HG02981 (cell line): Measurements from ENCODE around the gene PRKCE.
"Not testable (repeated sequence)": the region's sequence is repeated elsewhere in the genome, so short reads cannot be mapped to it uniquely, and the experiment has no call there.

Experiments
- ATAC-seq: cut with Tn5 transposase; IDR thresholded peaks from one replicate; pipeline ENCODE4 v1.9.1; 2021; ENCODE audit warnings: mild to moderate bottlenecking, moderate library complexity; ENCODE audit not compliant: unreplicated experiment

Gene PRKCE

DNA sequence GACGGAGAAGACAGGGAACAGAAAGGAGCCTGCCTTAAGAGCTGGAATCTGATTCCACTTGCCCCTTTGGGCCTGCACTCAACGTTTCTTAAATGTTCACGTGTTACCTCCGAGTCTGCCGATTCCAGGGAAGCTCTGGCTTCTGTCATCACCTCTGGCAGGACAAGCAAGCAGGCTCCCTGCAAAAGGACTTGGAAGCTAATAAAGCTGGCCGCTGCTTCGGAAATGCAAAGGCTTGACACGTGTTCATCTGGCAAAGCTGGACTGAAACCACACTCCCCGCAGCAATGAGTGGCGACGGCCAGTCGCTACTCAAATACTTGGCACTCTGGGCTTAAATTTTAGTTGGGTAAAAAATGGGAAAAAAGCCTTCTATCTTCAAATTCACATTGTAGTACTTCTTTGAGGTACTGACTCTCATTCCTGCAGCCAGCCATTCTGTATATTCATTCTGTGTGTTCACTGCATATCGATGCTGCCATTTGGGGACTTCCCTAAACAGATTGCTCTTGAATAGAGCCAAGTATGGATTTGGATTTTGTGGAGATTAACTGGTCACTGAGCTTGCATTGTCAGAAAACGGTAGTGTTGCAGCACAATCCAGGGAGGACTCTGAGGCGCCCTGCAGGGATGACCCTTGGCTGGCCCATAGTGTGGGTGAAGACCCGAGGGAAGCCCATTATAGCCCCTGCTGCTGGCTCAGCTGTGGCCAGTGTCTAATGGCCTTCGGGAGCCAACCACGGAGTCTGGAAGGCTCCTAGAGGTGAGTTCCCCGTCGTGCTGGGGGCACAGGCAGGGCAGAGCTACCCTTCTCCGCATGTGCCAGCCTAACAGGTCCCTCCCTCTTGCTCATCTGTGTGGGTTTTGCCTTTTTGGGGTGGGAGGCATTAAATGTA is 231.5 kb downstream of the PRKCE start:
- ATAC-seq, result no peak

DNA sequence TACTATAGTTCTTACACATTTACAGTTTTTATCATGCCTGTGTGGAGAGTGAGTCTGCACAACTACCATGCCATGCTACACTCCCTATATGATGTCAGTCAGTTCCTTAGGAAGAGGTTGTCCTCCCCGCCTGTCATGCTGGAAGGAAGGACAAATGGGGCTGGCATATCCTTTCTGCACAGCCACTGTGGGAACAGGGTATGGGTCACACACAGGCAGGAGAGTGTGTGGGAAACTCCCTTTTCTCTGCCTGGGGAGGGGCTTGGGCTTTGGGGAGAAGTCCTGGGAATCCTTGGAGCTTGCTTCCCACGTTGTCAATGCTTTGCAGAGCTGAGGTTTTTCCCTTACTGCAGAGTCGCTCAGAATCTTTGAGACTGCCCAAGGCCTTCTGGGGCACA is 232.1 kb downstream of the PRKCE start:
- ATAC-seq, result no peak

- no peak for ATAC-seq
These were observed 232.7 kb downstream of the PRKCE start for GRCh38 chr2:45884126-45884525.

- ATAC-seq, result no peak
These were observed 233.7 kb downstream of the PRKCE start for GRCh38 chr2:45885171-45885621.

DNA sequence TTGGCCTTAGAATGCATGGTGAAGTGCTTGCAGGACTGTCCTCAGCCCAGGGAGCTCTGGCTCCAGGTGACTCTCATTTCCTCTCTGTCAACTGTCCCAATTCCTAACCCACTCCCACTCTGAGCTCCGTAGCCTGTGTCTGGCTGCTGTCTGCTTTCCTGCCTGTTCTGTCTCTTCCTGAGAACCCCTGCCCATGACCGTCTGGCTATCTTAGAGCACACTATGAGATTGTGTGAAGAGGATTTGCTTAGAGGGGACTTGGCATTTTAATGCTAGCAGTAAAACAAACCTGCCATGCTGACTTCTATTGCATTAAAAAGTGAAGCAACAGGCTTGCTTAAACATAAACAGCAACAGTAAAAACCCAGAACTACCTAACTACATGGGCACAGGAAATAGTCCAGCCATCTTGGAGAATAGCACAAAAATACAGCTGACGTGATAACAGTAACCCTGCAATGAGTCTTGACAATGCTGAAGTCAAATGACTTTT is 234.7 kb downstream of the PRKCE start:
- ATAC-seq, result no peak

- no peak for ATAC-seq
These were observed 236.7 kb downstream of the PRKCE start for GRCh38 chr2:45888167-45888566.

GRCh38 chr2:45888641-45889040 is 237.2 kb downstream of the PRKCE start:
- ATAC-seq, result no peak

DNA sequence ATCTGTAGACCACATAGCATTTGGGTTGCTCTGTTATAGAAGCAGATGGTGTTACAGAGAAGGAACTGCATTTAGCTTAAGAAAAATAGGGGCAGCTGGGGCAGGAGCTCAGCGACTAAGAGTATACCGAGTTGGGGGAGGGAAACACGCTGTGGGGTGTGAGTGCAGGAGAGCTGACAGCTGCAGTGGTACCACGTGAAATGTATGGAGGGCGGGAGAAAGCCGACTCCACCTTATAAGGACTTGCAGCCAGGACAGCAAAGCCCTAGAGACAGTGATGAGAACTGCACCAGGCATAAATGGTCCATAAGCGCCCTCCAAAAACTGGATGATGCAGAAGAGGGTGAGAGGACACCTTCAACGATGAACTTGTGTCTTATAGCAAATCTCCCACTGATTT is 237.6 kb downstream of the PRKCE start:
- peak; percentile 85 for ATAC-seq

DNA sequence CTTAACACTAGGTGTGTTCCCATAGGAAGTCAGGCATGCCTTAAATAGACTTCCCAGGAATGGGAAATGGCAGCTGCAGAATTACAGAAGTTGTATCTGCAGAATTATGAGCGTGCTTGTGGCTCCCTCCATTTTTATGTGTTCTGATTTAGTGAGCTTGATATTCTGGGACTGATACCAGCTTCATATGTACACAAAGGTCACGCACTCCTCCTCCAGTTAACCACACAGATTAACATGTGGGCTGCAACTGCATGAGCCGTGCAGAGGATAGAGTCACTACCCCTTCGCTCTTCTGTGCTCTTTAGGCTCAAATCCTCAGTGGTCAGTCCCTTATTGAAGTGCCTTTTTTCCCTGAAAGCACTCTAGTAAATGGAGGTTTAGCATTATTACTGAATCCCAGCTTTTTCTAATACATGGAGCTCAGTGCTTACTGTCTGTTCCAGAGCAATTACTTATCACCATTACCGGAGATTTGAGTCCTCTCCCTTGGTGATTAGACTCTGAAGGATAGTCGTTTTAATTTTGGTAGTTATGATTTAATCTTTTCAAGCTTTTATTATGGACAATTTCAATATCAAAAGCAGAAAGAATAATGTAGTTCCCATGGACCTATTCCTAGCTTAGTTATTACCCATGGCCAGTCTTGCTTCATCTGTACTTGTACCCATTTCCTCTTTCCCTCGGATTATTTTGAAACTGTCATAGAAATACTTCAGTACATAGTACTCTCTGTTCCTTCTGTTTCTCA is 238.3 kb downstream of the PRKCE start:
- peak; percentile 34 for ATAC-seq

GRCh38 chr2:45890371-45890646 is 238.8 kb downstream of the PRKCE start:
- ATAC-seq, result not testable (repeated sequence)

GRCh38 chr2:45890819-45891218 is 239.3 kb downstream of the PRKCE start:
- no peak for ATAC-seq

GRCh38 chr2:45891719-45892424 is 240.4 kb downstream of the PRKCE start:
- ATAC-seq, result no peak

DNA sequence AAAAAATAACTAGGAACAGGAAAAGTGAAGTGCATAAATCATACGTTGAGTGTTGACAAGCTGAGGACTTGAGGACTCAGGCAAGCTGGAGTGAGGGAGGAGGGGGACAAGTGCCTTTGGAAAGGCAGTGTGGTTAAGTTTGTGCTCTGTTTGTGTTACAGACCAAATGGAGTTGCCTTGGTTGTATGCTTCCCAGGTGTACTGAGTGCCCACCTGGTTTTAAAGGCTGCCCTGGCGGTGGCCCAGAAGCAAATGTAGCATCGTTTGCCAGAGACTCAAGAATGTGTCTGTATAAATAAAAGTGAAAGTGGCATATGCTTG is 240.9 kb downstream of the PRKCE start:
- no peak for ATAC-seq

DNA sequence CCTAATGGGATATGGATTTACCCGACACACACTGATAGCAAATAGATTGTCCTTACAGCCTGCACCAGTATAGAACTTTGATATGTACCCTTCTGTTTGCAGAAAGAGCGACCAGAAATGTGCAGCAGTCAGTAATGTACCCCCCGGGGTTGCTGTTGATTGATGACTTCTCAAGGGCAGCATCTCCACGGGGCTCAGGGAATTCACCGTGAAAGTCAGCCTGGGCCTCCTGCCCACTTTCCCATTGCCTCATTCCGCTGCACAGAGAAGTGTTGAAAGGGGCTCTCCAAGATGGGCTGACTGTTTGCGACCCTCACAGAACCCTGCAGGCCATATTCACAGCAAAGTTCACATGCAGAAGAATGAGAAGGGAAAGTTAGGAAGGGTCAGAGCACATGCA is 241.3 kb downstream of the PRKCE start:
- ATAC-seq, result no peak

- ATAC-seq, result no peak
These were observed 242.7 kb downstream of the PRKCE start for GRCh38 chr2:45894211-45894610.

- no peak for ATAC-seq
These were observed 243.9 kb downstream of the PRKCE start for GRCh38 chr2:45895241-45895861.

GRCh38 chr2:45896311-45896710 is 244.8 kb downstream of the PRKCE start:
- no peak for ATAC-seq

GRCh38 chr2:45897842-45898241 is 246.4 kb downstream of the PRKCE start:
- ATAC-seq, result no peak

DNA sequence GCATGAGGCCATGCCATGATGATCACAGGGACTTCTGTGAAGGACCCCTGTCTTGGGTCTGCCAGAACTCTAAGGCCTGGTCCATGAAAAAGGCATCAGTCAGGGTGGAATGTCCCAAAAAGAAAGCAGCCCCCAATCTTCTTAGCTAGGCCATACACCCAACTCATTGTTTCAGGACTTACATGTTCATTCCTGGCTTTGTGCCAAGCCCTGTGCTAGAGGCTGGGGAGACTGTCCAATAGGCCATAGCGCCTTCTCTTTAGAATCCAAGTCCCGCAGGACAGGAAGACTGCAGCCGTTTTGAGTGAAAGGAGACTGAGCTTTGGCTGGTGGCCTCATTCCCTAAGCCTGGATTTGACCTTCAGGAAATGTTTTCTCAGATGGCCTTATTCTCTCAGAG is 247.3 kb downstream of the PRKCE start:
- ATAC-seq, result no peak

DNA sequence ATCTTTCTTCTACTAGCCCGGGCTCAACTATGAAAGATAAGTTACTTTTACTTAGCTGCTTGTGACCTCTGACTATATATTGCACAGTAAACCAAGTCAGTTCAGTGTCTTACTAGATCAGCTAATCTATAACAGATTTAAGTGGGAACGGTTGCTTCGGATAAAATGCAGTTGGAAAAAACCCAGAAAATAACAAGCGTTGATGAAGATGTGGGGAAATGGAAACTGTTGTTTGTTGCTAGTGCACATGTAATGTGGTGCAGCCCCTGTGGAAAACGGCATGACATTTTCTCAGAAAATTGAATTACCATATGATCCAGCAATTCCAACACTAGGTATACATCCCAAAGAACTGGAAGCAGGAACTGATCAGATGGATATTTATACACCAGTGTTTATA is 248.5 kb downstream of the PRKCE start:
- ATAC-seq, result no peak

DNA sequence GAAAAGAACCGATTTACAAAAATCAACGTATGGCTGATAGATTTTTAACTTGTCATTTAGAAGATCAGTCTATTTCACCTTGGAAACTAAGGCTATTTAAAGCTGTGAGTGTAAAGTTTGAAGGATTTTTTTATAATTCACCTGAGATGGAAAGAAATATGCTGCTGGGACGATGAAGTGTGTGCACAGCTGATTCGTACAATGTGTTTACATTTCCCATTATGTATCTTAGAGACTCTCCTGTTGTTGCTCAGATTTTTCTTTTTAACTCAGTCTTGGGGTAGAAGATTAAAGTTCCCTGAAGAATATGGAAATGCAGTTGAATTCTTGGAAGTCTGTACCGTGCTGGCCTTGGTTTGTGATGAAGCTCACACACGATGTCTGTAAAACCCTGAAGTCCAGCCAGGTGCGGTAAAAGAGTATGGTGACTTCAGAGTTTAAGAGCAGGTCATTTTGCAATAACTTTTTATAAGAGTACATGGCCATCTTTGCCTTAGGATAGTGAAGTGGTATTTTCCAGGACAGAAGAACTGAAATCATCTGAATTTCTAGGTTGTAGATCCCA is 250.1 kb downstream of the PRKCE start:
- ATAC-seq, result no peak
